ENCODE measurements around the gene HDLBP. TPM values are rescaled to one million over a fixed set of nuclear protein-coding genes. Genes with fewer than 3 reads are reported as not detected.

HDLBP gene
- total RNA-seq, 1 donor from 2014 or later = 805 TPM

DNA sequence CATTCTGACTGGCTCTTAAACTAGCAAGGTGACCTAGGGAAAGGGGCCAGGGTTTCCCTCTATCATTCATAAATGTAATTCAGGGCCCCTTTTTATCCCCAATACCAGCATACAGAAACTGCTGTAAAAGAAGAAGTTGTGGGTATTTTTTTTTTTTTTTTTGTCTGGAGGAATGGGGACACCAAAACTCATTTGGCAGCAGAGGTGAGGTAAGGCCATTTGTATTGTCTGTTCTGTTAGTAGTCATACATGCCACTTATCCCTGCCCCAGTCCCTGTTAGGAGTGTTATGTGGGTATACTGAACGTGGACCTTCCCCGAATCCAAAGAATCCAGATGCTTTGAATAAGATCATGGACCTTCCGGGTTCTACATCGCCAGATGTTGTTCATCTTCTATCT, 1.9 kb upstream of the HDLBP start:
- no peaks in the 10 kb centered on the region for H3K36me3 ChIP-seq (ENCODE audit: control insufficient read depth, insufficient read depth, low read length)
- no peak for DNase-seq (ENCODE audit: low read depth)
- no peaks in the 10 kb centered on the region for H3K27me3 ChIP-seq (ENCODE audit: control insufficient read depth, insufficient read depth, low read length)
- H3K4me3 ChIP-seq (ENCODE audit: low read depth, low read length) = peak overlapping the region; percentile 83
- no peak for FAIRE-seq
- TF ChIP-seq, protein P1, sequence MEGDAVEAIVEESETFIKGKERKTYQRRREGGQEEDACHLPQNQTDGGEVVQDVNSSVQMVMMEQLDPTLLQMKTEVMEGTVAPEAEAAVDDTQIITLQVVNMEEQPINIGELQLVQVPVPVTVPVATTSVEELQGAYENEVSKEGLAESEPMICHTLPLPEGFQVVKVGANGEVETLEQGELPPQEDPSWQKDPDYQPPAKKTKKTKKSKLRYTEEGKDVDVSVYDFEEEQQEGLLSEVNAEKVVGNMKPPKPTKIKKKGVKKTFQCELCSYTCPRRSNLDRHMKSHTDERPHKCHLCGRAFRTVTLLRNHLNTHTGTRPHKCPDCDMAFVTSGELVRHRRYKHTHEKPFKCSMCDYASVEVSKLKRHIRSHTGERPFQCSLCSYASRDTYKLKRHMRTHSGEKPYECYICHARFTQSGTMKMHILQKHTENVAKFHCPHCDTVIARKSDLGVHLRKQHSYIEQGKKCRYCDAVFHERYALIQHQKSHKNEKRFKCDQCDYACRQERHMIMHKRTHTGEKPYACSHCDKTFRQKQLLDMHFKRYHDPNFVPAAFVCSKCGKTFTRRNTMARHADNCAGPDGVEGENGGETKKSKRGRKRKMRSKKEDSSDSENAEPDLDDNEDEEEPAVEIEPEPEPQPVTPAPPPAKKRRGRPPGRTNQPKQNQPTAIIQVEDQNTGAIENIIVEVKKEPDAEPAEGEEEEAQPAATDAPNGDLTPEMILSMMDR (IDR thresholded peaks at IDR 0.05; ENCODE audit: insufficient read depth, low read length, severe bottlenecking) = no peak

DNA sequence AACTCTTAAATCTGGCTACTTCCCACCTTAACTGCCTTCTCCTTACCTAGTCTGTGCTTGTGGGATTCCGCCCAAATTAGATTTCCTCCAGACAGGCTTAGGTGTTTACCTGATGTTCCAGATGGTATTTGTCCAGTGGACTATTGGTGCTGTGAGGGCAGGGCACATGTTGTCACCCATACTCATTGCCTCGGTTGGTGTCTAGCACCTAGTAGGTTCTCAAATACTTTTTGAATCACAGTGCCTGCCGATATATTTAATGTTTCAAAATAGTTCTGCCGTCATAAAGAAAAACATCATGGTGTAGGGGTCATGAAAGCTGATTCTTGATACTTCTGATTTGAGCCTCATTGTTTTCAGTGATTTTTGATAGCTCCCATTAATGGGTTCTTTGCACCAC, 1.4 kb upstream of the HDLBP start:
- Histone ChIP-seq H3K27me3 (ENCODE audit: control insufficient read depth, insufficient read depth, low read length) (no peaks in the 10 kb centered on the region), H3K4me3 (ENCODE audit: low read depth, low read length) (peak overlapping the region; percentile 83), H3K36me3 (ENCODE audit: control insufficient read depth, insufficient read depth, low read length) (no peaks in the 10 kb centered on the region)
- TF ChIP-seq, protein P1 (IDR thresholded peaks at IDR 0.05; ENCODE audit: insufficient read depth, low read length, severe bottlenecking) = no peak
- DNase-seq (ENCODE audit: low read depth) = no peak
- FAIRE-seq = no peak

DNA sequence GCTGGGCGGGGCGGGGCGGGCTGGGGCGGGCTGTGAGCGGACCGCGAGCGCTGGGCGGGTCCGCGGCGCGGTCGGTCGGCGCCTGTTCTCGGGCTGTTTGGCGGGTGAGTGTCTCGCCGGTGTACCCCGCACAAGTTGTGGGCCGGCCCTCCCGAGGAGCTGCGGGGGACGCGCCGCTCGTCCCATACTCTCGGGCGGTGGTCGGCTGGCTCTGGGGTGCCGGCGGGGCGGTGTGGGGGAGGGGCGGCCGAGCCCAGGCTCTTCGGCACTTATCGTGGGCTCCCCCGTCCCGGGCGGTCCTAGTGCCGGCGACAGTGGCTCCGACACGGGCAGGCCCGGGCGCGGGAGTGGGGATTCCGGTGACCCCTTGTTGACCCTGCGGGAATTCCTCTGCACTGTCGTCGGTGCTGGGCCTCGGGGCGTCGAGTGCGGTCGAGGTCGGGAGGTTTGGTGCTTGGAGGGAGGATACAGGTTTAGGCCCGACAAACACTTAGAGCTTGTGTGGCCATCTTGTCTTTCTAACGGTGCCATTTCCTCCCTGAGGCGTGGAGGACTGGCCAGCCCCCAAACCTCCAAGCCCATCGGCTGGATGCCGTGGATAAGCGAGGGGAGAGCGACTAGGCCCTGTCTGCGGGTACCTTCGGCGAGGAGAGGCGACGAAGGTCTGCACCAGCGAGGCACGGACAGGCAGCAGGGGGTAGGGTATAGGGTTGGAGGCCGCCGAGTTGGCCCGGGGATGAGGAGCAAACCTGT, 583 bp upstream of the HDLBP start, which contains the start of gene SEPTIN2:
SEPTIN2 (plus strand) TSS at position 47 of the 753 bp plus-strand sequence. CDS start 8,308 bp downstream, outside the sequence.
- DNase-seq (ENCODE audit: low read depth) (no peak), FAIRE-seq (no peak)
- H3K4me3 ChIP-seq (ENCODE audit: low read depth, low read length) = peak within 1 kb of the TSS; percentile 83
- TF ChIP-seq, protein P1 (IDR thresholded peaks at IDR 0.05; ENCODE audit: insufficient read depth, low read length, severe bottlenecking) = no peak
- H3K36me3 ChIP-seq (ENCODE audit: control insufficient read depth, insufficient read depth, low read length) = no peaks in the 10 kb centered on the region
- H3K27me3 ChIP-seq (ENCODE audit: control insufficient read depth, insufficient read depth, low read length) = no peaks in the 10 kb centered on the region

DNA sequence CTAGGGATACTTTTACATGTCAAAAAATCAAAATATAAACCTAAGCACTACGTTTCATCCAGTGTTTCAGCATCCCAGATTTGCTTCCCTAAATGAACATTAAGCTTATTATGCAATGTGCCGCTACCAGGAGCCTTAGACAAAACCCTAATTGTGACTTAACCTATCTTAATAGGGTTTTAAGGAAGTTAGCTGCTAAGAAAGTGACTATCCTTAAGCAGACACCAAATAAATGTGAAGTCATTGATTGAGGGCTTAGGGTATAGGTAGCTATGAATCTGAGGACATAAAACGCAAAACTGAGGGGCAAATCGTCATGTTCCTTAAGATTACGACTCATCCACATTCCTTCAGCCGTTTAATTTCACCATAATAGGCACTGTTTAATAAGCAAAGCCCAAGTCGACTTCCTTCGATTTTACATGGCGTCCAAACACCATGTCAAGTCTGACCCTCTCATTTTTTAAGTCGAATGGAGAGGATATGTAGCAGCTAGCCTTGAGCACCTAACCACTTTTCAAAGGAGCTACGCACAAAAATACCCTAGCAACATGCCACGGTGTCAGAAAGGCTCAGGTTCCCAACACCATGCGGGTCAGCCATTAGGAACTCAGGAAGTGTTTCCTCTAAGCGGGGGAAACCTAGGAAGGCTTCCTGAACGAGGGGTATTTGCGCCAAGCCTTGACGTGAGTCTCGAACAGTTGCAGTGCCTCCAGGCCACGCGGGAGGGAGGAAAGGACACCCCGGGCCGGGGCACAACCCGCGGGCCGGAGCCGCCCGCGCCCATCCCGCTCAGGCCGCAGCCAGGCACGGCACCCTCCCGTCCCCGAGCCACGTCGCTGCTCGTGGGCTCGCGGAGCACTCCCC, 1.0 kb downstream of the HDLBP start:
- DNase-seq (ENCODE audit: low read depth) (peak; percentile 39), FAIRE-seq (no peak)
- Histone ChIP-seq H3K36me3 (ENCODE audit: control insufficient read depth, insufficient read depth, low read length) (no peaks in the 10 kb centered on the region), H3K4me3 (ENCODE audit: low read depth, low read length) (peak overlapping the region; percentile 76), H3K27me3 (ENCODE audit: control insufficient read depth, insufficient read depth, low read length) (no peaks in the 10 kb centered on the region)
- TF ChIP-seq, protein P1 (IDR thresholded peaks at IDR 0.05; ENCODE audit: insufficient read depth, low read length, severe bottlenecking) = no peak

DNA sequence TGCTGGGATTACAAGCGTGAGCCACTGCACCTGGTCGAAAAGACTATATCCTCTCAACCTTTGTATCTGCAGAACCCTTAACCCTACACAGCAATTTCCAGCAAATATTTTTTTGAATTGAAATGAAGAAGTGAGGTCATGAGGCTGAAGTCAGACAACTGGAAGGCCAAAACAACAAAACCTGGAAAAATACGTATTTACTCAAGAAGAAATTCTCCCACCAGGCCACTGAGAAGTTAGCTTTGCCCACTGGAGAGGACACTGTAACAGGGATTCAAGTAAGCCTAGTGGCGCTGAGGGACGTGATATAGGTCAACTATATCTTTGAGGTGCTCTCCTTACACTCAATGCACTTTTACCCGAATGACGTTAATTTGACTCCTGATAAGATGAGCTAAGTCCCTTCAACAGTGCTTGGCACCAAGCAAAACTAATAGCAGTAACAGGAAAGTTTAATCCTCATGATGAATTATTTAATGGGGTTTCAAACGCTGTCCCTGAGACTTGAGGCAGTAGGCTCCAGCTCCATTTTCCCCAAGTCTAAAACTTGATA, 1.9 kb downstream of the HDLBP start:
- Histone ChIP-seq H3K36me3 (ENCODE audit: control insufficient read depth, insufficient read depth, low read length) (peaks cover 2% of the 10 kb centered on the region), H3K27me3 (ENCODE audit: control insufficient read depth, insufficient read depth, low read length) (no peaks in the 10 kb centered on the region), H3K4me3 (ENCODE audit: low read depth, low read length) (no peak overlapping the region)
- no peak for FAIRE-seq
- TF ChIP-seq, protein P1 (IDR thresholded peaks at IDR 0.05; ENCODE audit: insufficient read depth, low read length, severe bottlenecking) = no peak
- DNase-seq (ENCODE audit: low read depth) = no peak

All from bronchial epithelial cell (primary cell).